BLaER1 treated with 17β-estradiol and CSF1 and Interleukin-3, amounts not matched to agents 10 nM and 100 nM (cell line): Measurements from ENCODE around the gene AVPI1.

Experiments used
- H3K27ac ChIP-seq, 11 experiments: shearing (Covaris generic); formaldehyde crosslinking; 2 replicates each; pipeline ENCODE4 v1.8.1; 2022
- H3K27me3 ChIP-seq, 11 experiments: shearing (Covaris generic); formaldehyde crosslinking; 2 replicates each; pipeline ENCODE4 v1.8.1; 2022
- H3K36me3 ChIP-seq, 11 experiments: shearing (Covaris generic); formaldehyde crosslinking; 2 replicates each; pipeline ENCODE4 v1.8.1; 2022
- H3K4me1 ChIP-seq, 10 experiments: shearing (Covaris generic); formaldehyde crosslinking; 2 replicates each; pipeline ENCODE4 v1.8.1; 2022
- H3K4me2 ChIP-seq, 11 experiments: shearing (Covaris generic); formaldehyde crosslinking; 2 replicates each; pipeline ENCODE4 v1.8.1; 2022
- H3K4me3 ChIP-seq, 10 experiments: shearing (Covaris generic); formaldehyde crosslinking; 2 replicates each; pipeline ENCODE4 v1.8.1; 2022
- H3K9ac ChIP-seq, 11 experiments: shearing (Covaris generic); formaldehyde crosslinking; 2 replicates each; pipeline ENCODE4 v1.8.1; 2022
- H3K9me3 ChIP-seq, 11 experiments: shearing (Covaris generic); formaldehyde crosslinking; replicated peaks in 1 of 11; 2 replicates each; pipeline ENCODE4 v1.8.1; 2022
- H4K20me1 ChIP-seq, 11 experiments: shearing (Covaris generic); formaldehyde crosslinking; 2 replicates each; pipeline ENCODE4 v1.8.1; 2022
- Cebpa-rat ChIP-seq, 11 experiments: shearing (Covaris generic); IDR thresholded peaks; 2 replicates each; pipeline ENCODE4 v1.8.1; 2022

Gene AVPI1, protein sequence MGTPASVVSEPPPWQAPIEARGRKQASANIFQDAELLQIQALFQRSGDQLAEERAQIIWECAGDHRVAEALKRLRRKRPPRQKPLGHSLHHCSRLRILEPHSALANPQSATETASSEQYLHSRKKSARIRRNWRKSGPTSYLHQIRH

DNA sequence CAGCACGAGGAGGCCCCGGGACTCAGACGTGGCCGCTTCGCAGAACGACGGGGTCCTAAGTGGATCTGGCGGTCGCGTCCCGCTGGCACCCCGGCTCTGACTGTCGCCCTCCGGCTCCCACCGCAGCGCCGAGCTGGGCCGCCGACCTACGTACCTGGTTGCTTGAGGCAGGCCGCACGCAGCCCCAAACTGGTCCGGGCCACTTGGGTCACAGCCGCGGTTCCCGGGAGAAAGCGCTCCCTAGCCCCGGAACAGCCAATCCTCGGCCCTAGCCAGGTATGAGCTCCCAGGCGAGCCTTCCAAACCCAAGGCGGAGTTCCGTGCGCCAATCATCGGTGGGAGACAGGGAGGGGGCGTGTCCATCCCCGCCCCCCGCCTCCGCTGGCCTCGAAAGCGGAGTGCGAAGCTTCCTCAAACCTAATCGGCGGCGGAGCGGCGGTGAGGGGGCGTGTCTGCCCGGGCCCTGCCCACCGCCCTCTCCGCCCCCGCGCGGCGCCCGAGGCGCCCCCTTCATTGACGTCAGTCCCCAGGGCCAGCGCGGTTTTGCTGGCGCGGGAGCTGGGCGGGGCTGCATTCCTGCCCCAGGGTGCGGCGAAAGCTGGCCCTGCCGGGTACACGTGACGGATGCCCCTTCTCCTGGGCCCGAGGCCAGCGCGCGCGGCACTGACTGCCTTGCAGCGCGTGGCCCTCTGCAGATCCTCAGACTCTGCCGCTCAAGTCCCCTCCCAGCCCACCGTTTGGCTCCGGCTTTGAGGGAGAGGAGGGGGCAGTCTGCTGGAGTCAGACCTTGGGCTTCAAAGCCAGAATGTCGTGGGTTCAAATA lies at the start of gene AVPI1:
Gene AVPI1 (minus strand): TSS at position 280 of the 823 bp plus-strand sequence. CDS start 7,336 bp downstream, outside the sequence.
- H3K4me2 ChIP-seq = peak within 1 kb of the TSS; percentile 86 to 98 (median 97)

DNA sequence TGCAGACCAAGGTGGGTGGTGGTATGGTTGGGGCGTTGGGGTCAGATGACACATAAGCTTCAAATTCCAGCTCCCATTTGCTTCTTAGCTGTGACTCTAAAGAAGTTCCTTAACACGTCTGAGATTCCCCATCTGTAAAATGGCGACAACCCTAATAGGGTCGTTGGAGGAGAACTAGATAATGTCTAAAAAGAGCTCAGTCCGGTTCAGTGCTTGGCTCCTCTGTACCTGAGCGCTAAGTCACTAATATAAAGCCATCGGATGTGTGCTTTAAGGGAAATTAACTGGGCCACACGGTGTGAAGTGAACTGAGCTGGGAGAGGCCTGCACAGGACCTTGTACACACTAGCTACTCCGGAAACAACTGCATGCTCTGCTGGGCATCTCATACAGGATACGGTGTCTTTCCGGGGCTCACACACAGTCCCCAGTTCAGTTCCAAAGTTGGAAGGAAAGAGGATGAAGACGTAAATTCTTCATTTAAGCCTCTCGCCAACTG lies 49.4 kb upstream of the AVPI1 start:
- peaks cover 0 to 11% (median 5%) of the 10 kb centered on the region in 11 experiments; a peak in 9 of 22 replicates for H3K9me3 ChIP-seq
- peak overlapping the region in 9 of 11 experiments; percentile 87 to 97 (median 92); a peak in 16 of 22 replicates for H3K9ac ChIP-seq
- peak overlapping the region; percentile 85 to 95 (median 89); a peak in 21 of 22 replicates for H3K27ac ChIP-seq
- no peak for TF ChIP-seq Cebpa-rat (IDR thresholded peaks at IDR 0.05)
- peak overlapping the region in 9 of 10 experiments; percentile 80 to 100 (median 92); a peak in 15 of 20 replicates for H3K4me3 ChIP-seq
- peaks cover 14 to 30% (median 20%) of the 10 kb centered on the region in 11 experiments; a peak in 20 of 22 replicates for H3K36me3 ChIP-seq
- H4K20me1 ChIP-seq = peaks cover 28 to 43% (median 40%) of the 10 kb centered on the region in 11 experiments; a peak in 21 of 22 replicates
- peak overlapping the region; percentile 36 to 98 (median 94) for H3K4me2 ChIP-seq
- H3K27me3 ChIP-seq = no peaks in the 10 kb centered on the region
- peaks cover 47 to 53% (median 49%) of the 10 kb centered on the region in 10 experiments for H3K4me1 ChIP-seq

More for the DNA sequence above, at the start of gene AVPI1:
- Histone ChIP-seq H3K36me3 (no peaks in the 10 kb centered on the region), H3K9ac (peak within 1 kb of the TSS; percentile 63 to 88 (median 80)), H3K4me3 (peak within 1 kb of the TSS; percentile 62 to 83 (median 72)), H4K20me1 (peaks cover 0 to 43% (median 0%) of the 10 kb centered on the region in 11 experiments; a peak in 7 of 22 replicates), H3K27ac (peak within 1 kb of the TSS; percentile 57 to 86 (median 67)), H3K27me3 (no peaks in the 10 kb centered on the region), H3K9me3 (no peaks in the 10 kb centered on the region), H3K4me1 (peaks cover 42 to 85% (median 58%) of the 10 kb centered on the region in 10 experiments)
- TF ChIP-seq Cebpa-rat (IDR thresholded peaks at IDR 0.05) = no peak

DNA sequence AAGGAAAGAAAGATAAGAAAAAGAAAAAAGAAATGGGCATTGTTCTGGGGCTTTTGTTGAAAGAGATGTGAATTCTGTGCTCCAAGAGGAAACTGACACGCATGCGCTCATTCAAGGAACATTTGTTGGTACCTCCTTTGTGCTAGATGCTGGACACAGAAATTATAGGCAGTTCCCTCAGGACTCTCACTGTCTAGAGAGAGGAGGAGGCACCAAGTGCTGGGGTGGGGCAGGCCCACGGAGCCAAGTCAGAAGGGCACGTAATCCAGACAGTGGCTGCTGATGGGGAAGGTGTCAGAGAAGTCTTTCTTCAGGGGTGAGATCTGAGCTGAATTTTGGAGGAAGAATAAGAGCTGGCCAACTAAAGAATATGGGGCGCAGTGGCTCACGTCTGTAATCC lies 47.0 kb upstream of the AVPI1 start:
- Histone ChIP-seq H3K4me2 (no peak overlapping the region), H3K4me3 (no peak overlapping the region), H4K20me1 (peaks cover 12 to 19% (median 16%) of the 10 kb centered on the region in 11 experiments; a peak in 19 of 22 replicates), H3K27me3 (no peaks in the 10 kb centered on the region), H3K27ac (no peak overlapping the region), H3K9ac (no peak overlapping the region; a peak in 1 of 22 replicates), H3K4me1 (peaks cover 23 to 32% (median 27%) of the 10 kb centered on the region in 10 experiments), H3K9me3 (peaks cover 0 to 11% (median 5%) of the 10 kb centered on the region in 11 experiments; a peak in 9 of 22 replicates), H3K36me3 (peaks cover 0 to 10% (median 7%) of the 10 kb centered on the region in 11 experiments; a peak in 20 of 22 replicates)
- no peak for TF ChIP-seq Cebpa-rat (IDR thresholded peaks at IDR 0.05)

DNA sequence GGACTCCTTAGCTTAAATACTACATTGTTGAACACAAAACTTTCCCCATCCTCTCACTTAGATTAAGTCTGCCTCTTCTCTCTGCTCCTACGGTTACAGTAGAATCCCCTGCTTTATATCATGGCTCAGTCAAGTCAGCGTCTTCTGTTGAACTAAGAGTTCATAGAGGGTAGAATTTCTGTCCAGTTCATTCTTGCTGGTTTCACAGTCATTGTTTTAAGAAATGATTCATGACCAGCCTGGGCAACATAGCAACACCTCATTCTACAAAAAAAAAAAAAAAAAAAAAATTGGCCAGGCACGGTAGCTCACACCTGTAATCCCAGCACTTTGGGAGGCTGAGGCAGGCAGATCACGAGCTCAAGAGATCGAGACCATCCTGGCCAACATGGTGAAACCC lies 46.2 kb upstream of the AVPI1 start:
- Histone ChIP-seq H3K4me2 (no peak overlapping the region), H3K27ac (no peak overlapping the region), H3K9ac (no peak overlapping the region), H3K27me3 (no peaks in the 10 kb centered on the region), H4K20me1 (peaks cover 5 to 11% (median 8%) of the 10 kb centered on the region in 11 experiments; a peak in 19 of 22 replicates), H3K36me3 (peaks cover 0 to 2% (median 0%) of the 10 kb centered on the region in 11 experiments; a peak in 7 of 22 replicates), H3K9me3 (peaks cover 0 to 11% (median 5%) of the 10 kb centered on the region in 11 experiments; a peak in 9 of 22 replicates), H3K4me1 (peaks cover 16 to 29% (median 19%) of the 10 kb centered on the region in 10 experiments), H3K4me3 (no peak overlapping the region)
- TF ChIP-seq Cebpa-rat (IDR thresholded peaks at IDR 0.05) = no peak

DNA sequence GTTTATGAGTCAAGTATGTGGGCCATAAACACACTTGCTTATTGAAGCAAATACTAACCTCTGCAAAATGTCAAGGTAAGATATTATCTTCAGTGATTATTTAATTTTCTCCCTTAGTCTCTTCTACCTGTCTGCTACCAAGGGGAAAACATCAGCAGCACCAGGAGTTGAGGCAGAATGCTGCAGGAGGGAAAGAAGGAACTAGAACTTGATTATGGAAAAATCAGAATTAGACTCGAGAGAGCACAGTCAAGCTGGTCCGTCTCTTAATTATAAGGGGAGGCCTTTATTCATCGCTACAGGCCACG lies 45.0 kb upstream of the AVPI1 start:
- no peak for TF ChIP-seq Cebpa-rat (IDR thresholded peaks at IDR 0.05)
- H3K4me2 ChIP-seq = no peak overlapping the region
- no peak overlapping the region for H3K4me3 ChIP-seq
- peaks cover 10 to 23% (median 13%) of the 10 kb centered on the region in 10 experiments; a peak in 18 of 20 replicates for H3K4me1 ChIP-seq
- H4K20me1 ChIP-seq = no peaks in the 10 kb centered on the region
- H3K9ac ChIP-seq = no peak overlapping the region
- H3K9me3 ChIP-seq = peaks cover 0 to 11% (median 5%) of the 10 kb centered on the region in 11 experiments; a peak in 9 of 22 replicates
- H3K27me3 ChIP-seq = no peaks in the 10 kb centered on the region
- no peak overlapping the region for H3K27ac ChIP-seq
- H3K36me3 ChIP-seq = no peaks in the 10 kb centered on the region

DNA sequence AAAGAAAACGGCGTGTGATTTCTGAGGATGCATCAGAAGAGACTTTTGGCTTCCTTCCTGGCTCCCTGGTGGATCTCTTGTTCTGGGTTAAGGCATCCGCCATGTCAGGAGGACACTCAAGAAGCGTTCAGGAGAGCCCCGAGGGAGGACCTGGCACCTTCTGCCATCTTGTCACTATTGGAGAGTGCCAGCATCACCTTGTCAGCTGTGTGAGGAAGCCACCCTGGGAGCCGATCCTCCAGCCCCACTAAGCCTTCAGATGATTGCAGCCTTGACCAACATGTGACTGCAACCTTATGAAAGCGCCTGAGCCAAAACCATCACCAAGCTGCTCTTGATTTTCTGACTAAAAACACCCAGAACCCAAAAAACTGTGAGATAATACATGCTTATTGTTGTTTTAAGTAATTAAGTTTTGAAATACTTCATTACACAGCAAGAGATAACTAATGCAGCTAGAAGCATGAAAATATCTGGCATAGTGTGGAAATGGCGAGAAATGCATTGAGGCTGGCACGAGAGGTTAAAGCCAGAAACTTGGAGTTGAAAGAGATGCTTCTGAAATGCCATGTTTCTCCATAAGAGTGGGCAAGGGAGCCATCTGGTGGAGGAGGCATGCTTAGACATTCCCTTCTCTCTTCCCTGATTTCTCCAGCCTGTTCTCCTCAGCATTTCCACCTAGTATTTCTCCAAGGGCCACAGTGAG lies 44.5 kb upstream of the AVPI1 start:
- H3K4me2 ChIP-seq = no peak overlapping the region
- H3K36me3 ChIP-seq = peaks cover 0 to 5% (median 0%) of the 10 kb centered on the region in 11 experiments; a peak in 4 of 22 replicates
- no peak for TF ChIP-seq Cebpa-rat (IDR thresholded peaks at IDR 0.05)
- H3K4me3 ChIP-seq = no peak overlapping the region
- H3K4me1 ChIP-seq = peaks cover 7 to 23% (median 10%) of the 10 kb centered on the region in 10 experiments; a peak in 18 of 20 replicates
- H3K9ac ChIP-seq = no peak overlapping the region
- H4K20me1 ChIP-seq = no peaks in the 10 kb centered on the region
- peaks cover 0 to 11% (median 6%) of the 10 kb centered on the region in 11 experiments; a peak in 10 of 22 replicates for H3K9me3 ChIP-seq
- no peaks in the 10 kb centered on the region for H3K27me3 ChIP-seq
- H3K27ac ChIP-seq = no peak overlapping the region; a peak in 1 of 22 replicates

DNA sequence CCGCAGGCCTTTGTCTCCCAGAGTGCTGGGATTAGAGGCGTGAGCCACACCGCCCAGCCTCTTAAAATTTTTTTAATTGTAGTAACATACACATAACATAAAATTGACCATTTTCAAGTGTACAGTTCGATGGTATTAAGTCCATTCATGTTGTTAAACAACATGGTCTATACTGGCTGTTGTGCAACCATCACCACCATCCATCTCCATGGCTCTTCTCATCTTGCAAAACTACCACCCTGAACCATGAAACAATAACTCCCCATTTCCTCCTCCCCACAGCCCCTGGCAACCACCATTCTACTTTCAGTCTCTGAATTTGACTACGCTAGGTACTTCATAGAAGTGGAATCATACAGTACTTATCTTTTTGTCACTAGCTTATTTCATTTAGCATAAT lies 42.0 kb upstream of the AVPI1 start:
- H3K4me3 ChIP-seq = no peak overlapping the region
- no peaks in the 10 kb centered on the region for H3K27me3 ChIP-seq
- no peaks in the 10 kb centered on the region; a peak in 1 of 22 replicates for H4K20me1 ChIP-seq
- peak overlapping the region in 4 of 11 experiments; percentile 14 to 31 (median 15); a peak in 5 of 22 replicates for H3K4me2 ChIP-seq
- H3K4me1 ChIP-seq = peaks cover 0 to 19% (median 3%) of the 10 kb centered on the region in 10 experiments; a peak in 9 of 20 replicates
- peaks cover 0 to 8% (median 0%) of the 10 kb centered on the region in 11 experiments; a peak in 2 of 22 replicates for H3K9me3 ChIP-seq
- 0 out of 22 replicates have a peak, but pooled peaks of 2 of the 11 experiments have one; percentile 22 to 29 for TF ChIP-seq Cebpa-rat (IDR thresholded peaks at IDR 0.05)
- H3K36me3 ChIP-seq = peaks cover 0 to 8% (median 0%) of the 10 kb centered on the region in 11 experiments; a peak in 4 of 22 replicates
- no peak overlapping the region; a peak in 1 of 22 replicates for H3K9ac ChIP-seq
- 0 out of 22 replicates have a peak overlapping the region, but pooled peaks of 1 of the 11 experiments have one; percentile 8 for H3K27ac ChIP-seq

DNA sequence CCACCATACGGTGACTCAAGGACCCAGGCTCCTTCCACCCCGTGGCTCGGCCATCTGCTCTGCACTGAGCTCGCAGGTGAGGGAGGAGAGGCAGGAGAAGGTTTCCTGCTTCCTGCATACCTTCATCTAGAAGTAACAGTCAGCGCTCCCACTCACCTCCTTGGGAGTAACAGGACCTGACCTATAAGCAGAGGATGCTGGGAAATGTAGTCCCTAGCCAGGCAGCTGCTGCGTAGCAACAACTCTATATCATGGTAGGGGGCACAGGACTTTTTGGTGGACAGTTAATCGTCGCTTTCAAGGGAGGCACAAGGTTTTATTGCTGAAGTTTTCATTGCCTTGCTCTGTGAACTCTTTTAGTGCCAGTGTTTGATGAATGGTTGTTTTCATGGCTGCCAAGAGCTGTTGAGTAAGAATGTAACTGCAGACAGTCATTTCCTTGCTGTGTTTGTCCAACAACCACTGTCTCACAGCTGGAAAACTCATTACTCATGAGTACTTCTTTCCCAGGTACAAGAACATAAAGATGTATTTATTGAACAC lies 39.7 kb upstream of the AVPI1 start:
- H3K9me3 ChIP-seq = peaks cover 0 to 8% (median 0%) of the 10 kb centered on the region in 11 experiments; a peak in 2 of 22 replicates
- H3K4me3 ChIP-seq = no peak overlapping the region
- no peak overlapping the region for H3K9ac ChIP-seq
- peaks cover 0 to 23% (median 6%) of the 10 kb centered on the region in 11 experiments; a peak in 10 of 22 replicates for H3K36me3 ChIP-seq
- no peak overlapping the region for H3K27ac ChIP-seq
- no peak overlapping the region for H3K4me2 ChIP-seq
- H3K4me1 ChIP-seq = peaks cover 0 to 26% (median 12%) of the 10 kb centered on the region in 10 experiments; a peak in 10 of 20 replicates
- TF ChIP-seq Cebpa-rat (IDR thresholded peaks at IDR 0.05) = no peak
- H3K27me3 ChIP-seq = no peaks in the 10 kb centered on the region
- no peaks in the 10 kb centered on the region; a peak in 1 of 22 replicates for H4K20me1 ChIP-seq
